ENCODE data around the gene QKI. TPM values are rescaled to one million over a fixed set of nuclear protein-coding genes. Genes with fewer than 3 reads are reported as not detected.

QKI gene
- total RNA-seq, 1 donor from 2014 or later = 234 TPM

GRCh38 chr6:163513570-163514166 lies 99.2 kb downstream of the QKI start:
- intact Hi-C loops (cut with DNase I) = no loop called here
- Histone ChIP-seq H3K4me3 (no peak overlapping the region), H3K4me1 (no peaks in the 10 kb centered on the region), H3K27me3 (no peaks in the 10 kb centered on the region), H3K9me3 (no peaks in the 10 kb centered on the region), H3K27ac (no peak overlapping the region), H3K36me3 (no peaks in the 10 kb centered on the region)
- no peak for TF ChIP-seq CTCF (IDR thresholded peaks at IDR 0.05)
- DNase-seq = no peak
- ATAC-seq = peak; percentile 55

GRCh38 chr6:163516908-163517307 lies 102.4 kb downstream of the QKI start:
- Histone ChIP-seq H3K4me3 (no peak overlapping the region), H3K9me3 (no peaks in the 10 kb centered on the region), H3K27me3 (no peaks in the 10 kb centered on the region), H3K36me3 (no peaks in the 10 kb centered on the region), H3K4me1 (peaks cover 9% of the 10 kb centered on the region), H3K27ac (no peak overlapping the region)
- ATAC-seq = no peak
- intact Hi-C loops (cut with DNase I) = no loop called here
- no peak for TF ChIP-seq CTCF (IDR thresholded peaks at IDR 0.05)
- no peak for DNase-seq

- peaks cover 16% of the 10 kb centered on the region for H3K4me1 ChIP-seq
- no peak for DNase-seq
- TF ChIP-seq CTCF (IDR thresholded peaks at IDR 0.05) = no peak
- no peak overlapping the region for H3K27ac ChIP-seq
- H3K27me3 ChIP-seq = no peaks in the 10 kb centered on the region
- H3K4me3 ChIP-seq = no peak overlapping the region
- ATAC-seq = no peak
- intact Hi-C loops (cut with DNase I) = no loop called here
- H3K9me3 ChIP-seq = no peaks in the 10 kb centered on the region
- no peaks in the 10 kb centered on the region for H3K36me3 ChIP-seq
These were observed 106.4 kb downstream of the QKI start for GRCh38 chr6:163520956-163521355.

- TF ChIP-seq CTCF (IDR thresholded peaks at IDR 0.05) = no peak
- Histone ChIP-seq H3K4me3 (no peak overlapping the region), H3K9me3 (no peaks in the 10 kb centered on the region), H3K36me3 (no peaks in the 10 kb centered on the region), H3K27ac (no peak overlapping the region), H3K27me3 (no peaks in the 10 kb centered on the region), H3K4me1 (peaks cover 24% of the 10 kb centered on the region)
- intact Hi-C loops (cut with DNase I) = no loop called here
- no peak for DNase-seq
- ATAC-seq = no peak
These were observed 107.5 kb downstream of the QKI start for GRCh38 chr6:163522033-163522432.

GRCh38 chr6:163525926-163526325 lies 111.4 kb downstream of the QKI start:
- H3K9me3 ChIP-seq = no peaks in the 10 kb centered on the region
- DNase-seq = no peak
- ATAC-seq = no peak
- H3K4me1 ChIP-seq = peaks cover 45% of the 10 kb centered on the region
- intact Hi-C loops (cut with DNase I) = no loop called here
- TF ChIP-seq CTCF (IDR thresholded peaks at IDR 0.05) = no peak
- no peak overlapping the region for H3K27ac ChIP-seq
- H3K4me3 ChIP-seq = no peak overlapping the region
- no peaks in the 10 kb centered on the region for H3K36me3 ChIP-seq
- H3K27me3 ChIP-seq = no peaks in the 10 kb centered on the region

- intact Hi-C loops (cut with DNase I) = no loop called here
- TF ChIP-seq CTCF (IDR thresholded peaks at IDR 0.05) = no peak
- Histone ChIP-seq H3K4me3 (no peak overlapping the region), H3K9me3 (no peaks in the 10 kb centered on the region), H3K27me3 (no peaks in the 10 kb centered on the region), H3K36me3 (no peaks in the 10 kb centered on the region), H3K27ac (no peak overlapping the region), H3K4me1 (peaks cover 49% of the 10 kb centered on the region)
- DNase-seq = no peak
- no peak for ATAC-seq
These were observed 111.8 kb downstream of the QKI start for GRCh38 chr6:163526346-163526745.

Data from upper lobe of right lung (tissue), 1 donor.